MM.1S (cell line): Measurements from ENCODE around the gene PPL.
"Not testable (repeated sequence)": the region's sequence is repeated elsewhere in the genome, so short reads cannot be mapped to it uniquely, and the experiment has no call there.

Experiments
- CTCF ChIP-seq: fragments of 300-600 bp; sonication (generic); IDR thresholded peaks from 2 replicates; pipeline ENCODE4 v1.5.1; 2016; ENCODE audit warnings: antibody characterized with exemption, low read length, mixed read lengths
- EZH2 ChIP-seq: fragments of 300-600 bp; sonication (generic); optimal IDR thresholded peaks from 2 replicates; pipeline ENCODE3; 2017; ENCODE audit warnings: low read depth, mild to moderate bottlenecking, antibody characterized with exemption, low read length, mixed read lengths

GRCh38 chr16:4951583-4951982 lies 14.6 kb upstream of the PPL start:
- not testable (repeated sequence) for TF ChIP-seq CTCF, EZH2
